HCT116 (cell line): Measurements from ENCODE around the gene CPT1C. TPM values are rescaled to one million over a fixed set of nuclear protein-coding genes. Genes with fewer than 3 reads are reported as not detected.
A peak's percentile ranks its signal among the peaks of the same experiment; 100 is the strongest.

ENCODE experiments used
- ATAC-seq: fragments of 200-7000 bp; cut with Tn5 transposase; 2 replicates; pipeline ENCODE4 v1.9.1; 2020; ENCODE audit warnings: mild to moderate bottlenecking, moderate library complexity
- BruUV-seq: library from RNA; stranded (reverse); fragments of 400-500 nt; replicated peaks from 2 replicates; lab custom pipeline; 2021; lab: Mats Ljungman, UMichigan
- CTCF ChIA-PET: fragments of 300-600 bp; sonication (Branson Sonifier 250); formaldehyde crosslinking; loops from one replicate; lab custom pipeline; 2021; ENCODE audit warnings: antibody characterized with exemption; lab: Charles Lee
- POLR2A ChIA-PET: fragments of 300-600, 350-600 bp; sonication (Branson Sonifier 250); formaldehyde crosslinking; loops from one replicate; lab custom pipeline; 2021; ENCODE audit warnings: antibody characterized with exemption; lab: Charles Lee
- RAD21 ChIA-PET, 2 experiments: fragments of 300-600 bp; sonication (Branson Sonifier 250); formaldehyde crosslinking; loops; one replicate each; lab custom pipeline; 2023; ENCODE audit warnings: low total read pairs in 2 of 2; ENCODE audit not compliant: uncharacterized antibody in 2 of 2, unreplicated experiment in 2 of 2, low non-redundant PET in 1 of 2; lab: Charles Lee
- DNase-seq: peaks from one replicate; pipeline ENCODE4 v3.0.0-alpha.2; 2010; ENCODE audit warnings: low read depth, low spot score
- H2AFZ ChIP-seq: fragments of 200-600 bp; shearing (Covaris generic), sonication (generic); 2 replicates; pipeline ENCODE4 v1.6.1; 2017; ENCODE audit warnings: low read depth, mixed run types, mixed read lengths, antibody characterized with exemption, low read length; ENCODE audit not compliant: poor library complexity, severe bottlenecking
- H3K27ac ChIP-seq: 2 replicates; pipeline ENCODE4 v1.5.1; 2012; ENCODE audit warnings: low read depth, low read length
- H3K27me3 ChIP-seq: fragments of 200-600 bp; sonication (generic); 2 replicates; pipeline ENCODE4 v1.6.1; 2016; ENCODE audit warnings: mixed run types, low read length, mixed read lengths; ENCODE audit not compliant: insufficient read depth
- H3K36me3 ChIP-seq, 2 experiments: fragments of 200-500 bp in 1 of 2; fragments of 200-600 bp in 1 of 2; sonication (Bioruptor generic) in 1 of 2; sonication (generic) in 1 of 2; 2 replicates each; pipeline versions ENCODE4 v1.5.1 to v1.6.1; 2014 to 2016; ENCODE audit warnings: low read length in 2 of 2, inconsistent platforms in 1 of 2, mixed read lengths in 1 of 2, mixed run types in 1 of 2; ENCODE audit not compliant: insufficient read depth in 2 of 2, control insufficient read depth in 1 of 2
- H3K4me1 ChIP-seq, 2 experiments: fragments of 200-600 bp in 1 of 2; sonication (generic) in 1 of 2; 2 replicates each; pipeline versions ENCODE4 v1.5.1 to v1.6.1; 2012 to 2017; ENCODE audit warnings: low read length in 2 of 2, inconsistent platforms in 1 of 2, mild to moderate bottlenecking in 1 of 2, mixed read lengths in 1 of 2, mixed run types in 1 of 2, moderate library complexity in 1 of 2; ENCODE audit not compliant: insufficient read depth in 2 of 2, control insufficient read depth in 1 of 2
- H3K4me2 ChIP-seq: fragments of 200-600 bp; sonication (generic); 2 replicates; pipeline ENCODE4 v1.6.1; 2017; ENCODE audit warnings: mixed run types, low read length, mixed read lengths
- H3K4me3 ChIP-seq, 2 experiments: fragments of 200-600 bp in 1 of 2; sonication (generic) in 1 of 2; replicated peaks in 1 of 2; 2 replicates each; pipeline ENCODE4 v1.5.1; 2011 to 2016; ENCODE audit warnings: low read length in 2 of 2, control low read depth in 1 of 2, low read depth in 1 of 2, mild to moderate bottlenecking in 1 of 2, mixed read lengths in 1 of 2, mixed run types in 1 of 2
- H3K79me2 ChIP-seq: fragments of 200-600 bp; sonication (generic); 2 replicates; pipeline ENCODE4 v1.6.1; 2017; ENCODE audit warnings: mild to moderate bottlenecking, mixed run types, low read length, moderate library complexity, mixed read lengths; ENCODE audit not compliant: insufficient read depth
- H3K9ac ChIP-seq: fragments of 200-600 bp; sonication (generic); 2 replicates; pipeline ENCODE4 v1.6.1; 2016; ENCODE audit warnings: low read length, mixed read lengths
- H3K9me2 ChIP-seq: fragments of 200-600 bp; sonication (generic), shearing (Covaris generic); 2 replicates; pipeline ENCODE4 v1.6.1; 2017; ENCODE audit warnings: mixed run types, mild to moderate bottlenecking, moderate library complexity; ENCODE audit not compliant: insufficient read depth
- H3K9me3 ChIP-seq, 2 experiments: fragments of 200-500 bp in 1 of 2; fragments of 200-600 bp in 1 of 2; sonication (Bioruptor generic) in 1 of 2; sonication (generic) in 1 of 2; 2 replicates each; pipeline ENCODE4 v1.6.1; 2014 to 2017; ENCODE audit warnings: low read length in 2 of 2, mixed read lengths in 2 of 2, inconsistent platforms in 1 of 2, low read depth in 1 of 2, mild to moderate bottlenecking in 1 of 2, mixed run types in 1 of 2, moderate library complexity in 1 of 2; ENCODE audit not compliant: control insufficient read depth in 1 of 2, insufficient read depth in 1 of 2
- H4K20me1 ChIP-seq: fragments of 200-600 bp; sonication (generic), shearing (Covaris generic); 2 replicates; pipeline ENCODE4 v1.6.1; 2017; ENCODE audit warnings: mixed run types, mild to moderate bottlenecking, moderate library complexity; ENCODE audit not compliant: insufficient read depth
- CBX3 ChIP-seq: IDR thresholded peaks from 2 replicates; pipeline ENCODE4 v1.6.1; 2012; ENCODE audit warnings: low read depth
- CEBPB ChIP-seq: IDR thresholded peaks from 2 replicates; pipeline ENCODE4 v1.6.1; 2012; ENCODE audit warnings: low read depth
- ELF1 ChIP-seq: IDR thresholded peaks from 2 replicates; pipeline ENCODE4 v1.6.1; 2012; ENCODE audit warnings: low read depth, borderline replicate concordance
- EZH2 ChIP-seq: fragments of 200-600 bp; sonication (generic); IDR thresholded peaks from 2 replicates; pipeline ENCODE4 v1.6.1; 2017; ENCODE audit warnings: antibody characterized with exemption, mixed run types
- JUND ChIP-seq: IDR thresholded peaks from 2 replicates; pipeline ENCODE4 v1.6.1; 2012
- POLR2A ChIP-seq: IDR thresholded peaks from 2 replicates; pipeline ENCODE4 v1.7.0; 2011; ENCODE audit warnings: borderline replicate concordance; ENCODE audit not compliant: insufficient read depth, insufficient read length; ENCODE audit errors: extremely low read depth
- POLR2AphosphoS5 ChIP-seq: IDR thresholded peaks from 2 replicates; pipeline ENCODE4 v1.6.1; 2011; ENCODE audit warnings: mild to moderate bottlenecking, low read depth, low read length, moderate library complexity
- SIN3A ChIP-seq: IDR thresholded peaks from 2 replicates; pipeline ENCODE4 v1.6.1; 2012; ENCODE audit warnings: low read depth
- YY1 ChIP-seq: IDR thresholded peaks from 2 replicates; pipeline ENCODE4 v1.6.1; 2011; ENCODE audit warnings: low read length, low read depth, moderate library complexity, mild to moderate bottlenecking; ENCODE audit not compliant: insufficient replicate concordance; ENCODE audit errors: extremely low read depth
- ZNF274 ChIP-seq: fragments of 200-500 bp; sonication (Bioruptor generic); IDR thresholded peaks from 2 replicates; pipeline ENCODE4 v1.6.1; 2014; ENCODE audit warnings: mild to moderate bottlenecking, low read depth, low read length, inconsistent platforms
- intact Hi-C: fragments of 100-400 bp; cut with micrococcal nuclease; formaldehyde crosslinking; loops from 2 replicates; pipeline ENCODE4 v1.10.0; 2022
- total RNA-seq: library from RNA; stranded (reverse); gene quantifications from one replicate; pipeline ENCODE4 v1.2.1, GENCODE V29; 2021; ENCODE audit not compliant: unreplicated experiment
- TF ChIP-seq, protein P1 (sequence below): IDR thresholded peaks from 2 replicates; pipeline ENCODE4 v1.6.1; 2011; ENCODE audit warnings: mild to moderate bottlenecking, low read length, moderate library complexity; ENCODE audit not compliant: insufficient replicate concordance; ENCODE audit errors: extremely low read depth
- TF ChIP-seq, protein P2 (sequence below): IDR thresholded peaks from 2 replicates; pipeline ENCODE4 v1.6.1; 2012

CPT1C gene
- total RNA-seq, 1 experiment from 2014 or later = 12.0 TPM

DNA sequence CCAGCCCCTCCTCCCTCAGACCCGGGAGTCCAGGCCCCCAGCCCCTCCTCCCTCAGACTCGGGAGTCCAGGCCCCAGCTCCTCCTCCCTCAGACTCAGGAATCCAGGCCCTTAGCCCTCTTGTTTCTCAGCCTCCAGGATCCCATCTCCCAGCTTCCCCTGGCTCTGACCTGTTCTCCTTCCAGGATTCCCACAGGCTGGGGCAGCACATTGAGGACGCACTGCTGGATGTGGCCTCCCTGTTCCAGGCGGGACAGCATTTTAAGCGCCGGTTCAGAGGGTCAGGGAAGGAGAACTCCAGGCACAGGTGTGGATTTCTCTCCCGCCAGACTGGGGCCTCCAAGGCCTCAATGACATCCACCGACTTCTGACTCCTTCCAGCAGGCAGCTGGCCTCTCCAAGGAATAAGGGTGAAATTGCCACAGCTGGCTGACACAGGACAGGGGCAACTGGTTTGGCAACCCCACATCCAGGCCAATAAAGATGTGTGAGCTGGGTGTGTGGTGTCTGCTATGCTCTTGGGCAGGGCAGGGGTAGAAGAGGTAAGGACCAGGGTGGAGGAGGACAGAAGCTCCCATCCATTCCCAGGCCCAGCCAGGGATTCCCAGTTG is 22.4 kb downstream of the CPT1C start:
- intact Hi-C loops = loop anchor here (2.0 kb wide), 1 partner anchor 73 kb away; the partner anchor contains the start of gene RRAS
- ChIA-PET CTCF (no interaction called here), POLR2A (interaction anchor here (1.0 kb wide), 2 partner anchors 36 to 73 kb away, joined by 3 read pairs; partner anchors contain the start of gene PRMT1), RAD21 (no interaction called here)
- Histone ChIP-seq H2AFZ (no peak overlapping the region), H3K4me1 (peaks cover 10 to 51% of the 10 kb centered on the region in 2 experiments), H3K4me3 (peak overlapping the region; percentile 48 to 54; a peak in 3 of 4 replicates), H3K79me2 (no peaks in the 10 kb centered on the region), H3K9me2 (no peaks in the 10 kb centered on the region), H3K36me3 (no peaks in the 10 kb centered on the region), H3K27ac (peak overlapping the region; percentile 39), H3K9me3 (no peaks in the 10 kb centered on the region), H4K20me1 (no peaks in the 10 kb centered on the region), H3K9ac (peak overlapping the region; percentile 66), H3K4me2 (peak overlapping the region; percentile 83), H3K27me3 (no peaks in the 10 kb centered on the region)
- BruUV-seq = no TSS peak
- DNase-seq (no peak), ATAC-seq (no peak)
- TF ChIP-seq JUND (no peak), ELF1 (no peak), CEBPB (no peak), EZH2 (no peak), POLR2A (no peak), POLR2AphosphoS5 (no peak), CBX3 (no peak), YY1 (no peak), SIN3A (no peak), ZNF274 (no peak)
- TF ChIP-seq, protein P1, sequence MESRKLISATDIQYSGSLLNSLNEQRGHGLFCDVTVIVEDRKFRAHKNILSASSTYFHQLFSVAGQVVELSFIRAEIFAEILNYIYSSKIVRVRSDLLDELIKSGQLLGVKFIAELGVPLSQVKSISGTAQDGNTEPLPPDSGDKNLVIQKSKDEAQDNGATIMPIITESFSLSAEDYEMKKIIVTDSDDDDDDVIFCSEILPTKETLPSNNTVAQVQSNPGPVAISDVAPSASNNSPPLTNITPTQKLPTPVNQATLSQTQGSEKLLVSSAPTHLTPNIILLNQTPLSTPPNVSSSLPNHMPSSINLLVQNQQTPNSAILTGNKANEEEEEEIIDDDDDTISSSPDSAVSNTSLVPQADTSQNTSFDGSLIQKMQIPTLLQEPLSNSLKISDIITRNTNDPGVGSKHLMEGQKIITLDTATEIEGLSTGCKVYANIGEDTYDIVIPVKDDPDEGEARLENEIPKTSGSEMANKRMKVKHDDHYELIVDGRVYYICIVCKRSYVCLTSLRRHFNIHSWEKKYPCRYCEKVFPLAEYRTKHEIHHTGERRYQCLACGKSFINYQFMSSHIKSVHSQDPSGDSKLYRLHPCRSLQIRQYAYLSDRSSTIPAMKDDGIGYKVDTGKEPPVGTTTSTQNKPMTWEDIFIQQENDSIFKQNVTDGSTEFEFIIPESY = no peak
- TF ChIP-seq, protein P2, sequence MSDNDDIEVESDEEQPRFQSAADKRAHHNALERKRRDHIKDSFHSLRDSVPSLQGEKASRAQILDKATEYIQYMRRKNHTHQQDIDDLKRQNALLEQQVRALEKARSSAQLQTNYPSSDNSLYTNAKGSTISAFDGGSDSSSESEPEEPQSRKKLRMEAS = no peak
